CD8-positive, alpha-beta memory T cell (primary cell): ENCODE measurements around the gene CCDC91. TPM values are rescaled to one million over a fixed set of nuclear protein-coding genes. Genes with fewer than 3 reads are reported as not detected.

Experiments used
- CTCF ChIA-PET: fragments of 350-600 bp; sonication (Branson Sonifier 250); formaldehyde crosslinking; loops from one replicate; lab custom pipeline; 2021; ENCODE audit warnings: antibody characterized with exemption; lab: Charles Lee
- POLR2A ChIA-PET: fragments of 350-600 bp; sonication (Branson Sonifier 250); formaldehyde crosslinking; loops from one replicate; lab custom pipeline; 2021; ENCODE audit warnings: antibody characterized with exemption; lab: Charles Lee
- DNase-seq, 5 donors: peaks; one replicate each; pipeline versions ENCODE4 v3.0.0 to v3.0.0-alpha.2; 2020 to 2022; ENCODE audit warnings: mixed read lengths in 1 of 5
- H3K27ac ChIP-seq: one replicate; pipeline ENCODE4 v1.7.0; 2013; ENCODE audit warnings: low read depth, mild to moderate bottlenecking, low read length, moderate library complexity
- H3K27me3 ChIP-seq: 2 replicates; pipeline ENCODE4 v1.7.0; 2013; ENCODE audit warnings: low read length, mild to moderate bottlenecking; ENCODE audit not compliant: insufficient read depth, poor library complexity, severe bottlenecking
- H3K36me3 ChIP-seq: 2 replicates; pipeline ENCODE4 v1.7.0; 2013; ENCODE audit warnings: mild to moderate bottlenecking, low read length, moderate library complexity; ENCODE audit not compliant: insufficient read depth
- H3K4me1 ChIP-seq: 2 replicates; pipeline ENCODE4 v1.7.0; 2013; ENCODE audit warnings: mild to moderate bottlenecking, low read length, moderate library complexity; ENCODE audit not compliant: insufficient read depth
- H3K4me3 ChIP-seq: 2 replicates; pipeline ENCODE4 v1.7.0; 2013; ENCODE audit warnings: mild to moderate bottlenecking, low read length
- H3K9me3 ChIP-seq: 2 replicates; pipeline ENCODE4 v1.7.0; 2013; ENCODE audit warnings: mild to moderate bottlenecking, low read length
- H3K27ac Mint-ChIP-seq, 8 donors: one replicate each; pipeline ENCODE4 v1.8.0; 2020 to 2021; ENCODE audit warnings: mixed read lengths in 8 of 8, mild to moderate bottlenecking in 6 of 8, inconsistent platforms in 3 of 8, moderate library complexity in 3 of 8
- H3K27me3 Mint-ChIP-seq, 2 donors: one replicate each; pipeline ENCODE4 v1.8.0; 2020 to 2021; ENCODE audit warnings: mixed read lengths in 2 of 2, mild to moderate bottlenecking in 1 of 2, moderate library complexity in 1 of 2
- H3K36me3 Mint-ChIP-seq, 3 donors: one replicate each; pipeline ENCODE4 v1.8.0; 2020 to 2021; ENCODE audit warnings: mixed read lengths in 3 of 3, inconsistent platforms in 1 of 3, mild to moderate bottlenecking in 1 of 3
- H3K4me1 Mint-ChIP-seq, 3 donors: one replicate each; pipeline ENCODE4 v1.8.0; 2020 to 2021; ENCODE audit warnings: mixed read lengths in 3 of 3, inconsistent platforms in 1 of 3, mild to moderate bottlenecking in 1 of 3
- H3K4me3 Mint-ChIP-seq, 7 donors: one replicate each; pipeline ENCODE4 v1.8.0; 2020 to 2021; ENCODE audit warnings: mixed read lengths in 7 of 7, mild to moderate bottlenecking in 6 of 7, moderate library complexity in 4 of 7, inconsistent platforms in 2 of 7
- H3K9me3 Mint-ChIP-seq, 5 donors: one replicate each; pipeline ENCODE4 v1.8.0; 2020 to 2022; ENCODE audit warnings: mixed read lengths in 5 of 5, mild to moderate bottlenecking in 3 of 5, moderate library complexity in 2 of 5, inconsistent platforms in 1 of 5
- polyA plus RNA-seq: library from polyadenylated mRNA; unstranded; fragments of 300-500 nt; fragmentation: Illumina TruSeq; gene quantifications from one replicate; pipeline ENCODE4 v1.2.3, GENCODE V29; 2021
- total RNA-seq, 2 experiments: library from RNA; stranded (reverse); gene quantifications; one replicate each; pipeline ENCODE4 v1.2.3, GENCODE V29; 2021

CCDC91 gene
- total and polyA plus RNA-seq, 3 experiments from 2014 or later = 20.3 to 64.1 (median 23.2) TPM

GRCh38 chr12:28235985-28236384 lies 45.7 kb downstream of the CCDC91 start:
- CTCF ChIA-PET = no interaction called here
- Histone ChIP-seq H3K36me3 (no peaks in the 10 kb centered on the region), H3K4me1 (no peaks in the 10 kb centered on the region), H3K27me3 (no peaks in the 10 kb centered on the region), H3K9me3 (no peaks in the 10 kb centered on the region), H3K27ac (no peak overlapping the region), H3K4me3 (no peak overlapping the region)
- peaks cover 0 to 8% (median 2%) of the 10 kb centered on the region in 3 donors for H3K36me3 Mint-ChIP-seq
- H3K9me3 Mint-ChIP-seq = no peaks in the 10 kb centered on the region
- no peak overlapping the region for H3K27ac Mint-ChIP-seq
- H3K27me3 Mint-ChIP-seq = no peaks in the 10 kb centered on the region
- peaks cover 27 to 43% (median 42%) of the 10 kb centered on the region in 3 donors for H3K4me1 Mint-ChIP-seq
- DNase-seq = no peak
- no peak overlapping the region for H3K4me3 Mint-ChIP-seq
- POLR2A ChIA-PET = no interaction called here

GRCh38 chr12:28237423-28237822 lies 47.2 kb downstream of the CCDC91 start:
- ChIA-PET CTCF (no interaction called here), POLR2A (no interaction called here)
- peaks cover 24 to 35% (median 30%) of the 10 kb centered on the region in 3 donors for H3K4me1 Mint-ChIP-seq
- Histone ChIP-seq H3K9me3 (no peaks in the 10 kb centered on the region), H3K4me3 (no peak overlapping the region), H3K4me1 (no peaks in the 10 kb centered on the region), H3K36me3 (no peaks in the 10 kb centered on the region), H3K27ac (no peak overlapping the region), H3K27me3 (no peaks in the 10 kb centered on the region)
- peaks cover 0 to 5% (median 0%) of the 10 kb centered on the region in 3 donors for H3K36me3 Mint-ChIP-seq
- H3K27me3 Mint-ChIP-seq = no peaks in the 10 kb centered on the region
- no peaks in the 10 kb centered on the region for H3K9me3 Mint-ChIP-seq
- peak overlapping the region in 1 of 8 donors; percentile 34 for H3K27ac Mint-ChIP-seq
- H3K4me3 Mint-ChIP-seq = no peak overlapping the region
- DNase-seq = no peak

- peaks cover 0 to 8% (median 0%) of the 10 kb centered on the region in 3 donors for H3K36me3 Mint-ChIP-seq
- no peaks in the 10 kb centered on the region for H3K9me3 Mint-ChIP-seq
- H3K4me1 Mint-ChIP-seq = peaks cover 17 to 27% (median 23%) of the 10 kb centered on the region in 3 donors
- H3K27me3 ChIP-seq = no peaks in the 10 kb centered on the region
- no peaks in the 10 kb centered on the region for H3K36me3 ChIP-seq
- no peak overlapping the region for H3K27ac Mint-ChIP-seq
- H3K4me3 ChIP-seq = no peak overlapping the region
- no peaks in the 10 kb centered on the region for H3K4me1 ChIP-seq
- ChIA-PET POLR2A (no interaction called here), CTCF (no interaction called here)
- no peaks in the 10 kb centered on the region for H3K9me3 ChIP-seq
- H3K27me3 Mint-ChIP-seq = no peaks in the 10 kb centered on the region
- H3K27ac ChIP-seq = no peak overlapping the region
- no peak overlapping the region for H3K4me3 Mint-ChIP-seq
- no peak for DNase-seq
Observed at GRCh38 chr12:28239918-28240317, 49.7 kb downstream of the CCDC91 start.

- Mint-ChIP-seq H3K9me3 (no peaks in the 10 kb centered on the region), H3K36me3 (peaks cover 0 to 5% (median 0%) of the 10 kb centered on the region in 3 donors), H3K4me3 (no peak overlapping the region), H3K27ac (no peak overlapping the region), H3K27me3 (no peaks in the 10 kb centered on the region), H3K4me1 (peaks cover 9 to 21% (median 15%) of the 10 kb centered on the region in 3 donors)
- CTCF ChIA-PET = no interaction called here
- H3K27me3 ChIP-seq = no peaks in the 10 kb centered on the region
- no peaks in the 10 kb centered on the region for H3K9me3 ChIP-seq
- H3K27ac ChIP-seq = no peak overlapping the region
- no peaks in the 10 kb centered on the region for H3K4me1 ChIP-seq
- DNase-seq = no peak
- POLR2A ChIA-PET = no interaction called here
- H3K4me3 ChIP-seq = no peak overlapping the region
- no peaks in the 10 kb centered on the region for H3K36me3 ChIP-seq
Observed at GRCh38 chr12:28240853-28241252, 50.6 kb downstream of the CCDC91 start.

- ChIA-PET POLR2A (no interaction called here), CTCF (no interaction called here)
- no peak for DNase-seq
- H3K27me3 ChIP-seq = no peaks in the 10 kb centered on the region
- no peaks in the 10 kb centered on the region for H3K36me3 ChIP-seq
- H3K4me1 ChIP-seq = no peaks in the 10 kb centered on the region
- Mint-ChIP-seq H3K27ac (no peak overlapping the region), H3K27me3 (no peaks in the 10 kb centered on the region), H3K9me3 (no peaks in the 10 kb centered on the region), H3K4me1 (peaks cover 18 to 32% (median 22%) of the 10 kb centered on the region in 3 donors), H3K36me3 (peaks cover 0 to 5% (median 0%) of the 10 kb centered on the region in 3 donors), H3K4me3 (no peak overlapping the region)
- peak overlapping the region; percentile 51 for H3K27ac ChIP-seq
- no peaks in the 10 kb centered on the region for H3K9me3 ChIP-seq
- H3K4me3 ChIP-seq = no peak overlapping the region
Observed at GRCh38 chr12:28242129-28242495, 51.9 kb downstream of the CCDC91 start.

GRCh38 chr12:28242496-28243309 lies 52.4 kb downstream of the CCDC91 start:
- Histone ChIP-seq H3K9me3 (no peaks in the 10 kb centered on the region), H3K27ac (peak overlapping the region; percentile 51), H3K4me3 (no peak overlapping the region), H3K4me1 (peaks cover 3% of the 10 kb centered on the region), H3K36me3 (no peaks in the 10 kb centered on the region), H3K27me3 (no peaks in the 10 kb centered on the region)
- H3K27me3 Mint-ChIP-seq = no peaks in the 10 kb centered on the region
- peaks cover 0 to 3% (median 0%) of the 10 kb centered on the region in 3 donors for H3K36me3 Mint-ChIP-seq
- DNase-seq = no peak
- CTCF ChIA-PET = no interaction called here
- no peak overlapping the region for H3K27ac Mint-ChIP-seq
- POLR2A ChIA-PET = no interaction called here
- no peak overlapping the region for H3K4me3 Mint-ChIP-seq
- no peaks in the 10 kb centered on the region for H3K9me3 Mint-ChIP-seq
- peaks cover 21 to 36% (median 23%) of the 10 kb centered on the region in 3 donors for H3K4me1 Mint-ChIP-seq

GRCh38 chr12:28243310-28243633 lies 53.0 kb downstream of the CCDC91 start:
- Histone ChIP-seq H3K27ac (peak overlapping the region; percentile 51), H3K27me3 (no peaks in the 10 kb centered on the region), H3K4me3 (no peak overlapping the region), H3K36me3 (no peaks in the 10 kb centered on the region), H3K9me3 (no peaks in the 10 kb centered on the region), H3K4me1 (peaks cover 8% of the 10 kb centered on the region)
- no peak for DNase-seq
- POLR2A ChIA-PET = no interaction called here
- CTCF ChIA-PET = no interaction called here
- Mint-ChIP-seq H3K27me3 (no peaks in the 10 kb centered on the region), H3K4me1 (peaks cover 25 to 38% (median 29%) of the 10 kb centered on the region in 3 donors), H3K36me3 (peaks cover 0 to 3% (median 0%) of the 10 kb centered on the region in 3 donors), H3K4me3 (no peak overlapping the region), H3K27ac (no peak overlapping the region), H3K9me3 (no peaks in the 10 kb centered on the region)

- POLR2A ChIA-PET = no interaction called here
- no peaks in the 10 kb centered on the region for H3K9me3 ChIP-seq
- H3K36me3 Mint-ChIP-seq = peaks cover 0 to 3% (median 0%) of the 10 kb centered on the region in 3 donors
- no peak for DNase-seq
- no peak overlapping the region for H3K4me3 Mint-ChIP-seq
- no peaks in the 10 kb centered on the region for H3K9me3 Mint-ChIP-seq
- H3K4me3 ChIP-seq = no peak overlapping the region
- H3K27ac ChIP-seq = no peak overlapping the region
- CTCF ChIA-PET = no interaction called here
- H3K4me1 Mint-ChIP-seq = peaks cover 64 to 76% (median 74%) of the 10 kb centered on the region in 3 donors
- H3K27ac Mint-ChIP-seq = peak overlapping the region in 5 of 8 donors; percentile 2 to 83 (median 40)
- H3K27me3 Mint-ChIP-seq = no peaks in the 10 kb centered on the region
- no peaks in the 10 kb centered on the region for H3K36me3 ChIP-seq
- H3K27me3 ChIP-seq = no peaks in the 10 kb centered on the region
- peaks cover 40% of the 10 kb centered on the region for H3K4me1 ChIP-seq
Observed at GRCh38 chr12:28247806-28248205, 57.5 kb downstream of the CCDC91 start.
